ENCODE measurements around the gene RBM15.

The RBM15 gene

DNA sequence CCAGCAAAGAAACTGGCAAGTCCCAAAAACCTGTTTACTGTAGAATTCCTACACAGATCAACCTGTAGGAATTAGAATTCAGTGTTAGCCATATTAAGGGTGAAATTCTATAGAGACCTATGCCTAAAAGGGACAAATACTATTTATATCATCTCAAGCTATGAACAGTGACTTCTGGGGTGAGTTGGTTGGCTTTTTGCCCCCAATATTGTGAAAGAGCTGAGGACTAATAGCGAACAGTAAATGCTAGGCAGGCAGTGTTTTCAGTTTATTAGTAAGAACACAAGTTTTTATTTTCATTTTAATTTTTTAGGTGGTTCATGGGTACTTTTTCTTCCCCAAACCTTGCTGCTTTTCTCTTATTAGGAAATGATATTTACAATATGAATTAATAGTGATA, 36.3 kb downstream of the RBM15 start:
- TF ChIP-seq, protein P1, sequence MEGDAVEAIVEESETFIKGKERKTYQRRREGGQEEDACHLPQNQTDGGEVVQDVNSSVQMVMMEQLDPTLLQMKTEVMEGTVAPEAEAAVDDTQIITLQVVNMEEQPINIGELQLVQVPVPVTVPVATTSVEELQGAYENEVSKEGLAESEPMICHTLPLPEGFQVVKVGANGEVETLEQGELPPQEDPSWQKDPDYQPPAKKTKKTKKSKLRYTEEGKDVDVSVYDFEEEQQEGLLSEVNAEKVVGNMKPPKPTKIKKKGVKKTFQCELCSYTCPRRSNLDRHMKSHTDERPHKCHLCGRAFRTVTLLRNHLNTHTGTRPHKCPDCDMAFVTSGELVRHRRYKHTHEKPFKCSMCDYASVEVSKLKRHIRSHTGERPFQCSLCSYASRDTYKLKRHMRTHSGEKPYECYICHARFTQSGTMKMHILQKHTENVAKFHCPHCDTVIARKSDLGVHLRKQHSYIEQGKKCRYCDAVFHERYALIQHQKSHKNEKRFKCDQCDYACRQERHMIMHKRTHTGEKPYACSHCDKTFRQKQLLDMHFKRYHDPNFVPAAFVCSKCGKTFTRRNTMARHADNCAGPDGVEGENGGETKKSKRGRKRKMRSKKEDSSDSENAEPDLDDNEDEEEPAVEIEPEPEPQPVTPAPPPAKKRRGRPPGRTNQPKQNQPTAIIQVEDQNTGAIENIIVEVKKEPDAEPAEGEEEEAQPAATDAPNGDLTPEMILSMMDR (IDR thresholded peaks at IDR 0.05; ENCODE audit: control extremely low read depth, extremely low read depth, low read depth, missing control alignments): no peak
- CTCF ChIA-PET: no interaction called here
- POLR2A ChIA-PET: no interaction called here
- DNase-seq (ENCODE audit: extremely low spot score): no peak

DNA sequence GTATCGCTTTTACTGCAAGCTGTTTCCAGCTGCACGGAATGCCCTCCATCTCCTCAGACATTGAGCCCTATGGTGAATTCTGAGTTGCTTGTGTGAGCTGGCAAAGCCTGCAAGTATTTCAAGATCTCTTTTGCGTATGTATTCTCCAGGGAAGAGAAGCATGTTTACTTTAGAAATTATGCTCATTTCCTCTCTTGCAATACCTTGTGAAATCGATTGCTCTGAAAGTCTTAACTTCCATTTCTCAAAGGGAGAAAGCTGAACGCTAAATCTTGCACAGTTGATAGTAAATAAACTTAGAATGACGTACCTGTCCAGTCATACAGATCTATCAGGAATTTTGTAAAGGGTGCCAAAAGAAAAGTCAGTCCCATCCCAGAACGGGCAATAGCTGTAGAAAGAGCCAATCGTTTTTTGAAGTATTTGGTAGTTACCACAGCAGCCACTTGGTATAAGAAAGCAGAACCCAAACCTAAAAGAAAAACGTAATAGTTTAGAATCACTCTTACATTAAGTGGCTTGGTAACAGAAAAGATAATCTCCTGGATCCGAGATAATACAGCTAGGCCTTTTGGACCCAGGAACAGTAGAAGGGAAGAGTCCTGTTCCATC, 41.6 kb downstream of the RBM15 start:
- DNase-seq (ENCODE audit: extremely low spot score): no peak
- TF ChIP-seq, protein P1 (IDR thresholded peaks at IDR 0.05; ENCODE audit: control extremely low read depth, extremely low read depth, low read depth, missing control alignments): no peak
- ChIA-PET CTCF (interaction anchor here (0.8 to 3.7 kb wide), 4 partner anchors 10 to 42 kb away, joined by 3 to 10 read pairs (median 4); partner anchors contain the start of genes RBM15 and SLC16A4), POLR2A (no interaction called here)

DNA sequence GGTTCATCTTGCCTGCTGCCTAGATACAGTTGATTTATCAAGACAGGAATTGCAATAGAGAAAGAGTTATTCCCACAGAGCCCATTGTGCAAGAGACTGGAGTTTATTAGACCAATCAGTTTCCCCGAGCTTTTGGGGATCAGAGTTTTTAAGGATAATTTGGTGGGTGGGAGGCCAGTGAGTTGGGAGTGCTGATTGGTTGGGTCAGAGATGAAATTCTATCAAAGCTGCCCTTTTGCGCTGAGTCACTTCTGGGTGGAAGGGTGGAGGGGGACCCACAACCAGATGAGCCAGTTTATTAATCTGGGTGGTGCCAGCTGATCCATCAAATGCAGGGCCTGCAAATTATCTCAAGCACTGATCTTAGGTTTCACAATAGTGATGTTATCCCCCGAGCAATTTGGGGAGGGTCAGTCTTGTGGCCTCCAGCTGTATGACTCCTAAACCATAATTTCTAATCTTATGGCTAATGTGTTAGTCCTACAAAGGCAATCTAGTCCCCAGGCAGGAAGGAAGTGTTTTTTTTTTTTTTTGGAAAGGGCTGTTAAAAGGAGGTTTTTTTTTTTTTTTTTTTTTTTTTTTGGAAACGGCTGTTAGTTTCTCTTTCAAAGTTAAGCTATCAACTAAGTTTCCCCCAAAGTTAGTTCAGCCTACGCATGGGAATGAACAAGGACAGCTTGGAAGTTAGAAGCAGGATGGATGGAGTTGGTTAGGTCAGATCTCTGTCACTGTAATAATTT, 44.2 kb downstream of the RBM15 start:
- no peak for DNase-seq (ENCODE audit: extremely low spot score)
- TF ChIP-seq, protein P1 (IDR thresholded peaks at IDR 0.05; ENCODE audit: control extremely low read depth, extremely low read depth, low read depth, missing control alignments): no peak
- POLR2A ChIA-PET: interaction anchor here (1.6 kb wide), 1 partner anchor 44 kb away, joined by 7 read pairs; the partner anchor contains the start of gene RBM15

GRCh38 chr1:110384581-110385321, 45.6 kb downstream of the RBM15 start:
- DNase-seq (ENCODE audit: extremely low spot score): peak; percentile 41
- TF ChIP-seq, protein P1 (IDR thresholded peaks at IDR 0.05; ENCODE audit: control extremely low read depth, extremely low read depth, low read depth, missing control alignments): no peak
- POLR2A ChIA-PET: interaction anchor here (0.9 kb wide), 1 partner anchor 46 kb away, joined by 3 read pairs; no protein-coding TSS in a partner anchor
- CTCF ChIA-PET: interaction anchor here (0.8 to 4.2 kb wide), 9 partner anchors 8 to 177 kb away, joined by 3 to 20 read pairs (median 6); partner anchors contain the start of genes LAMTOR5 and RBM15

More for the DNA sequence above, 44.2 kb downstream of the RBM15 start:
- CTCF ChIA-PET: interaction anchor here (1.1 to 4.2 kb wide), 9 partner anchors 9 to 70 kb away, joined by 3 to 20 read pairs (median 9); partner anchors contain the start of gene RBM15

DNA sequence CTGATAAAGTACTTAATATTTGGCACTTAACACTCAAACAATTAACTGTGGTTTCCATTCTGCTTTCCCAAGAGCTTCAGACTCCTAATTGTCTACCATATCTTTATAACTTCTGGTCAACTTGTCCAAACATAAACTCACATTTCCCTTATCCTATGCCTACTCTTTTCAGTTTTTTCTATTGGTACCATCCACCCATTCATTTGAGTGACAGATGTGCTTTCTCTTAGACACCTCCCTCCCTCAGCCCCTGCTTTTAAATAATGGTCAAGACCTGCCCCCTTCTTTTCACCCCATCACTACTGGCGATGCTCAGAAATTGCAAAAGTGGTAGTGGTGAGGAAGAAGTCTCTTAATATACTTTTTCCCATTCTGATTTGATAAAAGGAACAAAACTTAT, 46.2 kb downstream of the RBM15 start:
- POLR2A ChIA-PET: interaction anchor here (0.9 kb wide), 1 partner anchor 47 kb away, joined by 3 read pairs; no protein-coding TSS in a partner anchor
- TF ChIP-seq, protein P1 (IDR thresholded peaks at IDR 0.05; ENCODE audit: control extremely low read depth, extremely low read depth, low read depth, missing control alignments): no peak
- CTCF ChIA-PET: interaction anchor here (0.8 to 4.2 kb wide), 9 partner anchors 8 to 178 kb away, joined by 3 to 20 read pairs (median 6); partner anchors contain the start of genes LAMTOR5 and RBM15
- no peak for DNase-seq (ENCODE audit: extremely low spot score)
